OCI-LY7 (cell line): Measurements from ENCODE around the gene SHMT1. TPM values are rescaled to one million over a fixed set of nuclear protein-coding genes. Genes with fewer than 3 reads are reported as not detected.

Source experiments
- BruUV-seq: library from RNA; stranded (reverse); fragments of 400-500 nt; replicated peaks from 2 replicates; lab custom pipeline; 2021; lab: Mats Ljungman, UMichigan
- CTCF ChIA-PET: fragments of 300-600 bp; sonication (Branson Sonifier 250); formaldehyde crosslinking; loops from one replicate; lab custom pipeline; 2022; ENCODE audit warnings: antibody characterized with exemption; ENCODE audit not compliant: unreplicated experiment; lab: Charles Lee
- POLR2A ChIA-PET: fragments of 300-600 bp; sonication (Branson Sonifier 250); formaldehyde crosslinking; loops from one replicate; lab custom pipeline; 2022; ENCODE audit warnings: antibody characterized with exemption; lab: Charles Lee
- DNase-seq: peaks from one replicate; pipeline ENCODE4 v3.0.0-alpha.2; 2015; ENCODE audit warnings: low spot score
- H2AFZ ChIP-seq: fragments of 200-600 bp; sonication (generic), shearing (Covaris generic); 2 replicates; pipeline ENCODE4 v1.6.1; 2014; ENCODE audit warnings: mild to moderate bottlenecking, antibody characterized with exemption, low read length, moderate library complexity
- H3K27ac ChIP-seq: fragments of 200-600 bp; sonication (generic); 2 replicates; pipeline ENCODE4 v1.5.1; 2014; ENCODE audit warnings: mixed run types, low read depth, mild to moderate bottlenecking, moderate library complexity, low read length, inconsistent platforms; ENCODE audit not compliant: poor library complexity, severe bottlenecking
- H3K36me3 ChIP-seq: fragments of 200-600 bp; sonication (generic); 2 replicates; pipeline ENCODE4 v1.6.1; 2014; ENCODE audit warnings: mild to moderate bottlenecking, antibody characterized with exemption, low read length, moderate library complexity, mixed read lengths; ENCODE audit not compliant: insufficient read depth
- H3K4me1 ChIP-seq: fragments of 200-600 bp; sonication (generic); 2 replicates; pipeline ENCODE4 v1.5.1; 2014; ENCODE audit warnings: mild to moderate bottlenecking, low read length; ENCODE audit not compliant: insufficient read depth, poor library complexity, severe bottlenecking
- H3K4me2 ChIP-seq: fragments of 200-600 bp; sonication (generic); 2 replicates; pipeline ENCODE4 v1.6.1; 2014; ENCODE audit warnings: mild to moderate bottlenecking, low read length
- H3K4me3 ChIP-seq: fragments of 200-600 bp; sonication (generic); 2 replicates; pipeline ENCODE4 v1.5.1; 2014; ENCODE audit warnings: mild to moderate bottlenecking, low read depth, low read length; ENCODE audit not compliant: poor library complexity, severe bottlenecking
- H3K79me2 ChIP-seq: fragments of 200-600 bp; sonication (generic); 2 replicates; pipeline ENCODE4 v1.6.1; 2016; ENCODE audit warnings: low read depth, mild to moderate bottlenecking, low read length, moderate library complexity, mixed read lengths; ENCODE audit not compliant: insufficient read depth
- H3K9me2 ChIP-seq: fragments of 200-600 bp; sonication (generic); 2 replicates; pipeline ENCODE4 v1.6.1; 2016; ENCODE audit warnings: mild to moderate bottlenecking, low read length, mixed read lengths; ENCODE audit not compliant: insufficient read depth
- H3K9me3 ChIP-seq: fragments of 200-600 bp; sonication (generic); 2 replicates; pipeline ENCODE4 v1.6.1; 2014; ENCODE audit warnings: mild to moderate bottlenecking, mixed run types, low read length, mixed read lengths
- H4K20me1 ChIP-seq: fragments of 200-600 bp; sonication (generic); 2 replicates; pipeline ENCODE4 v1.6.1; 2014; ENCODE audit warnings: mild to moderate bottlenecking, antibody characterized with exemption, low read length, moderate library complexity, mixed read lengths; ENCODE audit not compliant: insufficient read depth
- EZH2phosphoT487 ChIP-seq: fragments of 200-600 bp; sonication (generic); IDR thresholded peaks from 2 replicates; pipeline ENCODE4 v1.6.1; 2018; ENCODE audit warnings: low read depth, borderline replicate concordance, mild to moderate bottlenecking, mixed run types, antibody characterized with exemption, low read length, moderate library complexity, mixed read lengths
- intact Hi-C: fragments of 100-400 bp; cut with micrococcal nuclease; formaldehyde crosslinking; loops from one replicate; pipeline ENCODE4 v1.10.0; 2022; ENCODE audit not compliant: unreplicated experiment
- total RNA-seq, 2 experiments: library from RNA; depleted of rRNA in 1 of 2; stranded (reverse); fragments of >200 nt in 1 of 2; shearing (Covaris generic) in 1 of 2; gene quantifications; 2 replicates each; pipeline ENCODE4 v1.2.3, GENCODE V29; 2014 to 2022
- TF ChIP-seq, protein P1 (sequence below): fragments of 200-600 bp; sonication (generic); conservative IDR thresholded peaks from 2 replicates; pipeline ENCODE4 v1.5.1; 2014; ENCODE audit warnings: mild to moderate bottlenecking, antibody characterized with exemption, low read length, moderate library complexity, mixed read lengths

Gene SHMT1
- total RNA-seq, 2 experiments from 2014 or later, result 66.5 to 101 TPM

DNA sequence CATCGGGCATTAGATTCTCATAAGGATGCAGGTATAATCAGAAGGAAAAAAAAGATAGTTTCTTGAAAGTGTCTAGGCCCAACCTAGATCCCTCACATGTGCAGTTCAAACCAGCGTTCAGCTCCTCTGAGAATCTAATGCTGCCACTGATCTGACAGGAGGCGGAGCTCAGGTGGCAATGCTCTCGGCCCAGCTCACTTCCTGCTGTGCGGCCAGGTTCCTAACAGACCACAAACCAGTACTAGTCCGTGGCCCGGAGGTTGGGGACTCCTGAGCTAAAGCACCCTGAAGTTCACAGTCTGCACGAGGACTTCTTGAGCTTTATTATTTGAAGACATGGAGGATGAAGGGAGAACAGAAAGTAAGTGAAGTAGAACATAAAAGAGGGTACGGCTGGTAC is 31.5 kb downstream of the SHMT1 start:
- intact Hi-C loops, result no loop called here
- BruUV-seq, result no TSS peak

DNA sequence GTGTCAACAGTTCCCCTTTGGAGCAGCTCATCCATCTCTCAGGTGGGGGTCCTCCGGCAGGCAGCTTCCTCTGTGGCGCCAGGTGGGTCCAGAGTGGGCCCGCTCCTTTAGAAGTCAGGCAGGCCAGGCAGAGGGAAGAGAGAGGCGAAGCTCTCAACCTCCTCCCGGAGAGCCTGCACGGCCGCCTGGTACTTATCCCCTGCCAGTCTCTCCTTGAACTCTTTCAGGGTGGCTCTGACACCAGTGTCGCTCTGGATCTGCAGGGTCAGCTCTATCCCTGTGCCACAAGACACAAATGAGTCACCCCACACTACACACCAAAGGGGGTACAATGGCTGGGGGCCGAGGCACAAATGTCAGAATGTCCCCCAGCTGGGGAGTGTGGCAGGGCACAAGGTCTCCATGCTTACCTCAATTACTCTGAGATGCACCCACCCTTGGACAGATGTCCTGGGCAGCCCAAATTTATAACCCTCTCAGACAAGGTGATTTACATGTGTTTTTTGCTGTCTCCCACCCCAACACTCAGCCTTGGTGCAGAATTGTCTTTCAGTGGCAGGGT is 34.6 kb downstream of the SHMT1 start:
- DNase-seq, result no peak
- Histone ChIP-seq H3K79me2 (no peaks in the 10 kb centered on the region), H3K27ac (no peak overlapping the region), H3K4me2 (no peak overlapping the region), H3K36me3 (peaks cover 89% of the 10 kb centered on the region), H4K20me1 (no peaks in the 10 kb centered on the region), H3K4me3 (no peak overlapping the region), H3K9me2 (no peaks in the 10 kb centered on the region), H3K4me1 (peaks cover 18% of the 10 kb centered on the region), H3K9me3 (no peaks in the 10 kb centered on the region), H2AFZ (no peak overlapping the region)
- BruUV-seq, result no TSS peak
- intact Hi-C loops, result no loop called here
- CTCF ChIA-PET, result no interaction called here
- TF ChIP-seq EZH2phosphoT487, result no peak
- TF ChIP-seq, protein P1, sequence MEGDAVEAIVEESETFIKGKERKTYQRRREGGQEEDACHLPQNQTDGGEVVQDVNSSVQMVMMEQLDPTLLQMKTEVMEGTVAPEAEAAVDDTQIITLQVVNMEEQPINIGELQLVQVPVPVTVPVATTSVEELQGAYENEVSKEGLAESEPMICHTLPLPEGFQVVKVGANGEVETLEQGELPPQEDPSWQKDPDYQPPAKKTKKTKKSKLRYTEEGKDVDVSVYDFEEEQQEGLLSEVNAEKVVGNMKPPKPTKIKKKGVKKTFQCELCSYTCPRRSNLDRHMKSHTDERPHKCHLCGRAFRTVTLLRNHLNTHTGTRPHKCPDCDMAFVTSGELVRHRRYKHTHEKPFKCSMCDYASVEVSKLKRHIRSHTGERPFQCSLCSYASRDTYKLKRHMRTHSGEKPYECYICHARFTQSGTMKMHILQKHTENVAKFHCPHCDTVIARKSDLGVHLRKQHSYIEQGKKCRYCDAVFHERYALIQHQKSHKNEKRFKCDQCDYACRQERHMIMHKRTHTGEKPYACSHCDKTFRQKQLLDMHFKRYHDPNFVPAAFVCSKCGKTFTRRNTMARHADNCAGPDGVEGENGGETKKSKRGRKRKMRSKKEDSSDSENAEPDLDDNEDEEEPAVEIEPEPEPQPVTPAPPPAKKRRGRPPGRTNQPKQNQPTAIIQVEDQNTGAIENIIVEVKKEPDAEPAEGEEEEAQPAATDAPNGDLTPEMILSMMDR, result no peak
- POLR2A ChIA-PET, result no interaction called here

More for the DNA sequence above, 31.5 kb downstream of the SHMT1 start:
- no peaks in the 10 kb centered on the region for H3K79me2 ChIP-seq
- no peak for DNase-seq
- CTCF ChIA-PET, result interaction anchor here (0.6 kb wide), 1 partner anchor 1601 kb away, joined by 3 read pairs; no protein-coding TSS in a partner anchor
- H4K20me1 ChIP-seq, result no peaks in the 10 kb centered on the region
- H3K36me3 ChIP-seq, result peaks cover 89% of the 10 kb centered on the region
- H3K4me1 ChIP-seq, result no peaks in the 10 kb centered on the region
- no peak overlapping the region for H3K4me2 ChIP-seq
- POLR2A ChIA-PET, result no interaction called here
- no peak overlapping the region for H2AFZ ChIP-seq
- H3K27ac ChIP-seq, result no peak overlapping the region
- no peak overlapping the region for H3K4me3 ChIP-seq
- TF ChIP-seq EZH2phosphoT487, result no peak
- TF ChIP-seq, protein P1, result no peak
- H3K9me2 ChIP-seq, result no peaks in the 10 kb centered on the region
- no peaks in the 10 kb centered on the region for H3K9me3 ChIP-seq

DNA sequence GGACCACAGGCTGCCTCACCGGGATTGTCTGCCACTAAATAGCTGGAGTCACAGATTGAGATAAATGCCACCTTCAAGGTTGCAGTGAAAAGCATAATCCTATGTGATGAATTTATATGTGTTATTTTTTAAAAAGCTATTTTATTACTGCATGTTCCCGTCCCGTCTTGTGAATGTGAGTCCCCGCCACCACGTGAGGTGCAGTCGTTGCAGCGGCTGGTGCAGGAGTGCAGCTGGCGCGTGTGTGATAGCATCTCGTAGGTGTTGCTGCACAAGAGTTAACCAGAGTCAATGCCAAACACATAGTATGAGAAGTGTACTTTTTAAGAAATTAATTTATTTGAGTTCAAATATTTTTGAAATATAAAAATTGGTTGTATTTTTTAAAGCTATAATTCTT is 35.8 kb downstream of the SHMT1 start:
- Histone ChIP-seq H3K9me2 (no peaks in the 10 kb centered on the region), H3K27ac (no peak overlapping the region), H3K79me2 (no peaks in the 10 kb centered on the region), H3K4me1 (peaks cover 18% of the 10 kb centered on the region), H3K36me3 (peaks cover 94% of the 10 kb centered on the region), H4K20me1 (no peaks in the 10 kb centered on the region), H3K9me3 (no peaks in the 10 kb centered on the region), H3K4me2 (no peak overlapping the region), H2AFZ (no peak overlapping the region), H3K4me3 (no peak overlapping the region)
- ChIA-PET CTCF (no interaction called here), POLR2A (no interaction called here)
- TSS peak; percentile 48 for BruUV-seq
- DNase-seq, result no peak
- no peak for TF ChIP-seq EZH2phosphoT487
- TF ChIP-seq, protein P1, result no peak
- intact Hi-C loops, result no loop called here
